ENCODE measurements around the gene LSM14A. TPM values are rescaled to one million over a fixed set of nuclear protein-coding genes. Genes with fewer than 3 reads are reported as not detected.
"Not testable (repeated sequence)": the region's sequence is repeated elsewhere in the genome, so short reads cannot be mapped to it uniquely, and the experiment has no call there.

LSM14A gene
- total RNA-seq, 1 donor from 2014 or later: 69.2 TPM

GRCh38 chr19:34184880-34185491 is 12.7 kb downstream of the LSM14A start:
- intact Hi-C loops (cut with DNase I): no loop called here
- peak; percentile 21 for ATAC-seq (ENCODE audit: poor library complexity)
- DNase-seq: no peak

- ATAC-seq (ENCODE audit: poor library complexity) (no peak), DNase-seq (no peak)
- intact Hi-C loops (cut with DNase I): no loop called here
These were observed 13.9 kb downstream of the LSM14A start for GRCh38 chr19:34186205-34186604.

GRCh38 chr19:34187011-34187410 is 14.7 kb downstream of the LSM14A start:
- DNase-seq (no peak), ATAC-seq (ENCODE audit: poor library complexity) (no peak)
- intact Hi-C loops (cut with DNase I): no loop called here

DNA sequence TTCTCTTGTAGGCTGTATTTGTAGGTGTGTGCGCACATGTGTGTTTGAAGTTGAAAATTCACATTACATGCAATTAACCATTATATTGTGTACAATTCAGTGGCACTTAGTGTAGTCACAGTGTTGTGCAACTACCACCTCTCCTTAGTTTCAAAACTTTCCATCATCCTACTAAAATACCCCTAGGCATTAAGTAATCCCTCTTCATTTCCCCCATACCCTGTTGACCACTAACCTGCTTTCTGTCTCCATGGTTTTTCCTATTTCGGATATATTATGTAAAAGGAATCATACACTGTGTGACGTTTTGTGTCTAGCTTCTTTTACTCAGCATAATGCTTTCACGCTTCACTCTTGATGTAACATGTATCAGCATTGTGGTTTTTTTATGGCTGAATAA is 16.1 kb downstream of the LSM14A start:
- DNase-seq: no peak
- intact Hi-C loops (cut with DNase I): no loop called here
- ATAC-seq (ENCODE audit: poor library complexity): no peak

GRCh38 chr19:34189199-34189916 is 17.1 kb downstream of the LSM14A start:
- intact Hi-C loops (cut with DNase I): no loop called here
- ATAC-seq (ENCODE audit: poor library complexity): no peak
- no peak for DNase-seq

DNA sequence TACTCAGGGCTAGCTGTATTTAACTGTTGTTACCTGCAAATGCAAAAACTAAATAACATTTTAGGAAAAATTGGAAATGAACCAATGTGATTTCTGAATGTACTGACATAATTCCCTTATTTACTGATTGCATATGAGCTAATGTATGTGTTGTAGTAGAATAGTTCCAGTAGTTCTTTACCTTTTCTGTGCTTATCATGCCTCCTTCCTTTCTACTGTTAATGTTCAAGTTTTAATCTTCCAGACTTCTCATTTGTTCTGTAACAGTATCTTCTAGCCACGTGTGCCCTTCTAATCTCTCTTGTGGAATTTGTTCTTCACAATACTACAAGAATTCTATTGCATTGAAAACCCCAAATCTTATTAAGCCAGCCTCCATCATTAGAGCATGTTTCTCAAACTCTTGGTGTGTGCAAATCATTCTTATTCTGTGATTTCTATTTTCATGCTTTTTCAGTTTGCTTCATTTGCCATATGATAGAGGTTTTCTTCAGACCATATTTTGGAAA is 17.7 kb downstream of the LSM14A start:
- no peak for ATAC-seq (ENCODE audit: poor library complexity)
- intact Hi-C loops (cut with DNase I): no loop called here
- DNase-seq: no peak

DNA sequence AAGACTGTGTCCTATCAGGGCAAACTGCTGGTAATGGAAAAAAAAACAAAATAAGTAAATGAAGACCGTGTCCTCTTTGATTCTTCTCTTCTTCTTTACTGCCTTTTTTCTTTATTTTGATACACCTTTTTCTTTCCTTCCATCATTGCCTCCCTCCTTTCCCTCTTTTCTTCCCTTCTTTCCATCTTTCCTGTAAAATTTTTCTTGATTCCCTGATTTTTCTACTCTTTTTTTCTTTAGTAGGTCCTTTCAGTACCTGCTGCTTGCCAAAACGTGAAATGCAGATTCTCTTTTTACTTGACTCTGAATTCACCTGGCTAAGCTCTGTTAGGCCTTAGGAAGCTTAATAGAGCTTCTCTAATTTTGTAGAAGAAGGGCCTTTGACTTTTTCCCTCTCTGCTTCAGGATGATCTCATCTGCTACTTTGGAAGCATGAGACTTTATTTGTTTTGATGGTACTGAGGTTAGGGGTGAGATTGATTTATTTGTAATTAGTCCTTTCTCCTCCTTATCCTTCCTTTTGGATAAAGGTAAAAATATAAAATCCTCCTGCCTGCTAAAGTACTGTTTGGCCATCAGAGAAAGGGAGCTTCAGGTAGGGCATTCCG is 19.2 kb downstream of the LSM14A start:
- DNase-seq (no peak), ATAC-seq (ENCODE audit: poor library complexity) (no peak)
- intact Hi-C loops (cut with DNase I): no loop called here

- ATAC-seq (ENCODE audit: poor library complexity) (no peak), DNase-seq (no peak)
- intact Hi-C loops (cut with DNase I): no loop called here
These were observed 21.1 kb downstream of the LSM14A start for GRCh38 chr19:34193439-34193838.

DNA sequence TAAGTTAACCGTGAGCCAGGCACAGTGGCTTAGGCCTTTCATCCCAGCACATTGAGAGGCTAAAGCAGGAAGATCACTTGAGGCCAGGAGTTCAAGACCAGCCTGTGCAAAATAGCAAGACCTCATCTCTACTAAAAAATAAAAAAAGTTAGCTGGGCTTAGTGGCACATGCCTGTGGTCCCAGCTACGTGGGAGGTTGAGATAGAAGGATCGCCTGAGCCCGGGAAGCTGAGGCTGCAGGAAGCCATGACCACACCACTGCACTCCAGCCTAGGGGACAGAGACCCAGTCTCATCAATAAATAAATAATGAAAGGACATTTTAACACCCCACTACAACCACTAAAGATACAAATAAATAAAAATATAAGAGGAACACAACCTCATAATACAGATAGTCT is 21.6 kb downstream of the LSM14A start:
- ATAC-seq (ENCODE audit: poor library complexity): no peak
- intact Hi-C loops (cut with DNase I): no loop called here
- DNase-seq: no peak

DNA sequence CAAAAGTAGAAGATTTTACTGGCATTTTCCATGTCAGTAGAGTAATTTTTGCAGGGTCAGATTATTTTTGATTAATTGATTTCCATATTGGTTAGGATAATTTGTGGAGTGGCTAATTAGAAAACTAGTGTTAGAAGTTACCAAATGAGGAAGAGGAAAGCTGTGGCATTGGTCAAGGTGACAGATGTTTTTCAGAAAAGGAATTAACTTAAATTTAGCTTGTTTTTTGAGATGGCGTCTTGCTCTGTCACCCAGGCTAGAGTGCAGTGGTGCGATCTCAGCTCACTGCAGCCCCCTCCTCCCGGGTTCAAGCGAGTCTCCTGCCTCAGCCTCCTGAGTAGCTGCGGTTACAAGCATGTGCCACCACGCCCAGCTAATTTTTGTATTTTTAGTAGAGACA is 28.8 kb downstream of the LSM14A start:
- ATAC-seq (ENCODE audit: poor library complexity) (no peak), DNase-seq (no peak)
- intact Hi-C loops (cut with DNase I): no loop called here

DNA sequence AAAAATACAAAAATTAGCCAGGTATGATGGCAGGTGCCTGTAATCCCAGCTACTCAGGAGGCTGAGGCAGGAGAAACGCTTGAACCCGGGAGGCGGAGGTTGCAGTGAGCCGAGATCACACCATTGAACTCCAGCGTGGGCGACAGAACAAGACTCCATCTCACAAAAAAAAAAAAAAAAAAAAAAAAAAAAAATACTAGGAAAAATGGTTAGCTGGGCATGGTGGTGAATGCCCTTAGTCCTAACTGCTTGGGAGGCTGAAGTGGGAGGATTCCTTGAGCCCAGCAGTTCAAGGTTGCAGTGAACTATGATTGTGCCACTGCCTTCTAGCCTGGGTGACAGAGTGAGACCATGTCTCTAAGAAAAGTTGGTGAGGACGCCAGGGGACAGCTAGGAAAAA is 33.0 kb downstream of the LSM14A start:
- DNase-seq; ATAC-seq (ENCODE audit: poor library complexity); intact Hi-C loops (cut with DNase I): not testable (repeated sequence)

GRCh38 chr19:34208291-34208884 is 36.1 kb downstream of the LSM14A start:
- intact Hi-C loops (cut with DNase I): no loop called here
- DNase-seq: no peak
- ATAC-seq (ENCODE audit: poor library complexity): no peak

- ATAC-seq (ENCODE audit: poor library complexity) (no peak), DNase-seq (no peak)
- intact Hi-C loops (cut with DNase I): no loop called here
These were observed 37.4 kb downstream of the LSM14A start for GRCh38 chr19:34209726-34210125.

GRCh38 chr19:34213283-34213682 is 41.0 kb downstream of the LSM14A start:
- intact Hi-C loops (cut with DNase I): no loop called here
- ATAC-seq (ENCODE audit: poor library complexity) (no peak), DNase-seq (no peak)

DNA sequence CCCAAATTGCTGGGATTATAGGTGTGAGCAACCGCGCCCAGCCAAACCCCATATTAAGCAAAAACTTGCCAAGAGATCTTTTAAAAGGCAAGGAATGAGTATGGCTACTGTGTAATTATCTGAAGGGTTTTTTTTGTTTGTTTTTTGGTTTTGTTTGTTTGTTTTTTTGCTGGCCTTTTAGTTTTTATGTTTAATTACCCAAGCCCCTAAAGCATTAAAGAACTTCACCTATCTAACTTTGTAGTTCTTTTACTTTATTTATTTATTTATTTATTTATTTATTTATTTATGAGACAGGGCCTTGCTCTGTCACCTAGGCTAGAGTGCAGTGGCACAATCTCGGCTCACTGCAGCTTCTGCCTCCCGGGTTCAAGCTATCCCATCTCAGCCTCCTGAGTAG is 41.7 kb downstream of the LSM14A start:
- DNase-seq: no peak
- ATAC-seq (ENCODE audit: poor library complexity): no peak
- intact Hi-C loops (cut with DNase I): no loop called here

DNA sequence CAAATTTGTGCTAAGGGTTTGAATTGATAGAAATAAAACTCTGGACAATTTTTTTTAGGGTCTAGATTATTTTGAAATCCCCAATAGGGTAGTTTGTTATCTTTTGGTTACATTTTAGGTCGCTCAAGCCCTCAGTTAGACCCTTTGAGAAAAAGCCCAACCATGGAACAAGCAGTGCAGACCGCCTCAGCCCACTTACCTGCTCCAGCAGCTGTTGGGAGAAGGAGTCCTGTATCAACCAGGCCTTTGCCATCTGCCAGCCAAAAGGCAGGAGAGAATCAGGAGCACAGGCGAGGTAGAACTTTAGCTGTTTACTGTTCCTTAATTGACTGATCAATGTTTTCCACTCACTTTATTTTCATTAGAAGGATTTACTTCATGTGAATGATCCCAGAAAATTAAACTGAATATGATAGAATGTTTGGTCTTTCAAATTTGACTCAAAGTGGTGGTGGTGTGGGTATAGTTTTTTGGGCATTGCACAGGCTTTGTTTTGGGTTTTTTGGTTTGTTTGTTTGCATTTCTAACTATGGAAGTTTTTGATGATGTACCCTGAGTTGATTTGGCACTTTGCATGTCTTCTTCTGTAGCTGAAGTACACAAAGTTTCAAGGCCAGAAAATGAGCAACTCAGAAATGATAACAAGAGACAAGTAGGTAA is 42.8 kb downstream of the LSM14A start:
- intact Hi-C loops (cut with DNase I): no loop called here
- ATAC-seq (ENCODE audit: poor library complexity) (no peak), DNase-seq (no peak)

GRCh38 chr19:34215666-34216038 is 43.3 kb downstream of the LSM14A start:
- no peak for DNase-seq
- intact Hi-C loops (cut with DNase I): no loop called here
- no peak for ATAC-seq (ENCODE audit: poor library complexity)

DNA sequence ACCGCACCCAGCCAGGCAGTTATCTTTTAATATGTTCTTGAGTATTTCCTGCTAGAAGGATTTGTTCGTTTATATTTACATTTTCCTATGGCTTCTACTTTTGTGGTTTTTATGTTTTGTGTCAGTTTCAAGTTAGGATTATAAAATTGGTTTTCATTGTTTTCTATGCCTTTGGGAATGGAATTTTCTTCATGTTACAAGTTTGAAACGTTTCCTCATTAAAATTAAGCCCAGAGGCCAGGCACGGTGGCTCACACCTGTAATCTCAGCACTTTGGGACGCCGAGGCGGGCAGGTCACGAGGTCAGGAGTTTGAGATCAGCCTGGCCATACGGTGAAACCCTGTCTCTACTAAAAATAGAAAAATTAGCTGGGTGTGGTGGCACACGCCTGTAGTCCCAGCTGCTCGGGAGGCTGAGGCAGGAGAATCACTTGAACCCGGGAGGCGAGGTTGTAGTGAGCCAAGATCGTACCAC is 44.5 kb downstream of the LSM14A start:
- DNase-seq; ATAC-seq (ENCODE audit: poor library complexity); intact Hi-C loops (cut with DNase I): not testable (repeated sequence)

Data from Right ventricle myocardium superior (tissue), 1 donor.